Superior temporal gyrus (tissue), 1 donor: Measurements from ENCODE around the gene INIP.
"Not testable (repeated sequence)": the region's sequence is repeated elsewhere in the genome, so short reads cannot be mapped to it uniquely, and the experiment has no call there.

Experiments
- DNase-seq: peaks from one replicate; pipeline ENCODE4 v3.0.0-alpha.2; 2016; ENCODE audit errors: extremely low spot score

Gene INIP

DNA sequence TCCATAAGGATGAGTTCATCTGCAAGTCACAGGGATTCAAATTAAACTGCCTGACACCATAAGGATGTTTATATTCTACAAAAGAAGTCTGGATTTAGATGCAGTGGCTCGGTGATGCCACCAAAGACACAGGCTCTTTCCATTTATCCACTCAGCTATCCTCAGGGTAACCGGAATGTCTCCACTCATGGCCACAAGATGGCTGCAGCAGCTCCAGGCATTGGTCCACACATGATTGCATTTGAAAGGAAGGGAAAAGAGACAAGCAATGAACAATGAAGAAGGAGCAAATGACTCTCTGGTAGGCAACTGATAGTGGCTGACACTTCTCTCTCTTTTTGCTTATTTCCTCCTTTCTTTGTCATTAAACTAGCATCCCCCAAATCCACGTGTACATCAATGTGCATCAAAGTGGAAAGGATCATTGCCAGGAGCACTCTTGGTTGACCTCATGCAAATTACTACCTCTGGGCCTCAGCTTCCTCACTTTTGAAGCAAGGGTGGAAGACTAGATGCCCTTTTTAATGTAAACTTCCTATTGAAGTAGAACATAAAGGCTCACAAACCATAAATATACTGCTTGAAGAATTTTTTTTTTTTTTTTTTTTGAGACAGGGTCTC lies 25.4 kb upstream of the INIP start:
- peak; percentile 12 for DNase-seq

DNA sequence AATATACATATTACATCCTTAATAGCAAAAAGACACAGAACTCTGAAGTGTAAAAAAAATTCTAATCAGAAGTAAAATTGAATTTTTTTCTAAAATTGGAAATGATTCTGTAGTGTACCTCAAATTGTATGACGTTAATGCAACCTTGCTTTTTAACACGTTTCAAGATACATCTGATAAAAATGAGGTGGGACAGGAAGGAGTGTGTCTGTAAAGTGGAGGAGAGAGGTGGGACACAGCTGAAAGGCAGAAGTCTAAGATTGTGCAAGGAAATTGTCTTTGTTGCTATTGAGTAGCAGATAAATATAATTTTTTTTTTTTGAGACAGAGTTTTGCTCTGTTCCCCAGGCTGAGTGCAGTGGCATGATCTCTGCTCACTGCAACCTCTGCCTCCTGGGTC lies 17.0 kb upstream of the INIP start:
- no peak for DNase-seq

DNA sequence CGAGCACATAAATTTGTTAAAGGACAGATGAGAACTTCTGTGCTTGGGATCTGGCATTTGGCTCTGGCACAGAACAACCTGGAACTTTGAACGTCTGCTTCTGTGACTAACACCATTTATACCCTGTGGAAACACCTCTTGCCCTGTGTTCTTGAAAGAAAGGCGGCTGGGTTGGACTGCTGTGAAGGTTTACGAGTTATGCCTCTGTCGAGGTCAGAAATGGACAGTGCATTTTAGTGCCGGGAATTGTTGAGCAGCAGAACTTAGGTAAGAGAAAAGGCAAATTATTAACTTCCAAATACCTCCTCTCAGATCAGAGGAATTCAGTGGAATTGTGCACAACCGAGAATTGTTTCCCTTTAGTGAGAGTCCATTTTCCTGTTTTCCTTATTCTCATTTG lies 14.1 kb upstream of the INIP start:
- DNase-seq: no peak

DNA sequence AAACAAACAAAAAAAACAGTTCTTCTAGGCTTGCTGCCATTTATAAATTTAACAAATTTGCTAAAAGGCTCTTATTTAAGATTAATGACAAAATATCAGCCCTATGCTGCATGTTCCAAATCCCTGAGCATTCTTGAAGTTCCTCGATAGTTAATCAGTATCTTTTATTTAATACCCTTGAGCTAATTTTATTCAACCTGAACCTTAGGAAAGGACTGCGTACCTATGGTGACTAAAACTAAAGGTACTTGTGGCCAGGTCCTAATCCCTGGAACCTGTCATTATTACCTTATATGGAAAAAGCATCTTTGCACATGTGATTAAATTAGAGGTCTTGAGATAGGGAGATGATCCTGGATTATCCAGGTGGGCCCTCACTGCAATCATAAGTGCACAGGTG lies 10.5 kb upstream of the INIP start:
- DNase-seq: no peak

DNA sequence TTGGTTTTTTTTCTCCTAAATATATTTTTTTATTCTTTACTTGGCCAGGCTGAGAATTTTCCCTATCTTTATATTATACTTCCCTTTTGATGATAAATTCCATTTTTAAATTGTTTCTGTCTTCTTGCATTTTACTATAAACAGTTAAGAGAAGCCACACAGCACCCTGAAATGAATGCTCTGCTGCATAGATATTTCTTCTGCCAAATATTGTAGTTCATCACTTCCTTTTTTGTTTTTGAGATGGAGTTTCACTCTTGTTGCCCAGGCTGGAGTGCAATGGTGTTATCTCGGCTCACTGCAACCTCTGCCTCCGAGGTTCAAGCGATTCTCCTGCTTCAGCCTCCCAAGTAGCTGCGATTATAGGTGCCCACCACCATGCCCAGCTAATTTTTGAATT lies 8.5 kb upstream of the INIP start:
- no peak for DNase-seq

DNA sequence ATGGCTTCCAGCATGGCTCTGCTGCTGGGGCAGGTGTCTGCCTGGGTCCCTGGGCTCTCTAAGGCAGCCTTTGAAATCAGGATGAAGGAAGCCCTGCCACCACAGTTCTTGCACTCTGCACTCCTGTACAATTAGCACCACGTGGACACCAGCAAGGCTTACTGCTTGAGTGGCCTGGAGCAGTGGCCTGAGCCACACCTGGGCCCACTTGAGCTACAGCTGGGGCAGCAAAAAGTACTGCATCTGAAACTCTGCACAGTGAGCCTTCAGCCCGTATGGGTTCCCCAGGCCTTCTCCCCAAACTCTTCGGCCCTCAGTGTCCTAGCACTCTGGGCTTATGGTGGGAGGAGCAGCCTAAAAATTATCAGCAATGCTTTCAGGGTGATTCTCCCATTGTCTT lies 8.0 kb upstream of the INIP start:
- DNase-seq: no peak

DNA sequence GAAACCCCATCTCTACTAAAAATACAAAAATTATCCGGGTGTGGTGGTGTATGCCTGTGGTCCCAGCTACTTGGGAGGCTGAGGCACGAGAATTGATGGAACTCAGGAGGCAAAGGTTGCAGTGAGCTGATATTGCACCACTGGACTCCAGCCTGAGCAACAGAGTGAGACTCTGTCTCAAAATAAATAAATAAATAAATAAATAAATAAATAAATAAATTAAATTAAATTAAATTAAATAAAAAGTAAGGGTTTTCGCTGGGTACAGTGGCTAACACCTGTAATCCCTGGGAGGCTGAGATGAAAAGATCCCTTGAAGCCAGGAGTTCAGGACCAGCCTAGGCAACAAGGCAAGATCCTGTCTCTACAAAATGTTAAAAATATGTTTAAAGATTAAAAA lies 4.8 kb upstream of the INIP start:
- not testable (repeated sequence) for DNase-seq

DNA sequence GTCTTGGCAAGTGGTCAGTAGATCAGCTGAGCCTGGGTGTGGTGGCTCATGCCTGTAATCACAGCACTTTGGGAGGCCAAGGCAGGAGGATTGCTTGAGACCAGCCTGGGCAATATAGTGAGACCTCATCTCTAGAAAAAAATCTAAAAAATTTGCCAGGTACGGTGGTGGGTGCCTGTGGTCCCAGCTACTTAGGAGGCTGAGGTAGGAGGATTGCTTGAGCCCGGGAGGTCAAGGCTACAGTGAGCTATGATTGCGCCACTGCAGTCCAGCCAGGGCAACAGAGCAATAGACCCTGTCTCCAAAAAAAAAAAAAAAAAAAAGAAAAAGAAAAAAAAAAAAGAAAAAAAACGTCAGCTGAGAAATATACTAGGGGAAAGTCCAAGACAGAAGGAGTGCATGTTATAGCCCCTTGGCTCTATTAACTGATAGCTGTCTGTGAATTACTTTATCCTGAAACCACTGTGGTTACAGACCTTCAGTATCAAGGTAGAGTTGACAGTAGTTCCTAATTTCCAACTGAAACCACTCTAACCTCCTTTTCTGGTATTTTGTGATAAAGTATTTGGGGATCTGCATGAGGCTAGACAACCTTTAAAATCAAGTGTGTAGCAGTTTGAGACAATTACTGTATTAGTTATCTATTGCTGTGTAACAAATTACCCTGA lies 2.3 kb upstream of the INIP start:
- DNase-seq: no peak

DNA sequence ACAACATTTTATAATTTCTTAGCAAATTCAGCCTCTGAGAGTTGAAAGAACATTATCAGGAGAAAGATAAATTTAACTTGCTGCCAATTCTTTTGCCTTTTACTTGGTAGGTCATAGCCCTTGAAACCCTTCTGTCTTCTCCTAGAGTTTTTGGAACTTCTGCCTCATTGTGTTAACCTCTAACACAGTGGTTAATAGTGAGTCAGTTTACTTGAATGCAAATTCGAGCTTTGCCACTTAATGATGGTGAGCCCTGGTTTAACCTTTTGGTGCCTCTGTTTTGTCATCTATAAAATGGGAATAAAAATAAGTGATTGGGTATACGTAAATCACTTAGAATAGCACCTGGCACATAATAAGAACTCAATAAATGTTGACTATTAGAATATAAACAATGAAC lies 1.8 kb upstream of the INIP start:
- DNase-seq: no peak

DNA sequence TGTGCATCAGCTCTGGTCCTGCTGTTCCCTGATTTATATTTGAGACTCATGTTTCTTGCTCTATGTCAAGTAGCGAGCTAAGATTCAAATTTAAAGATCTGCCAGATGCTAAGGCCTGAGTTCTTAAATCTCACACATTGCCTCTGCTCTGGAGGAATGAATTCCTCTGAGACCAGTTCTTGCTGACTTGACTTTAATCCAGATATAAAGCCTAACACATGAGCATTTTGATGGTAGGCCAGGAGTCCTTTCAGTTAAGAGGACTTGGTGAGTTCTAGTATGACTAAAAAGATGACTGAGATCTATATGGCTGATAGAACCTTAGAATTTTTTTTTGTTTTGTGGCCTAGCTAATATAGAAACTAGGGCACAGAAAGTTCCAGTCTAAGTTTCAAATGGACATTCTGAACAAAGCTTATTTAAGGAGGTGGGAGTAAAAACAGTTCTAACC lies 1.3 kb upstream of the INIP start:
- no peak for DNase-seq

DNA sequence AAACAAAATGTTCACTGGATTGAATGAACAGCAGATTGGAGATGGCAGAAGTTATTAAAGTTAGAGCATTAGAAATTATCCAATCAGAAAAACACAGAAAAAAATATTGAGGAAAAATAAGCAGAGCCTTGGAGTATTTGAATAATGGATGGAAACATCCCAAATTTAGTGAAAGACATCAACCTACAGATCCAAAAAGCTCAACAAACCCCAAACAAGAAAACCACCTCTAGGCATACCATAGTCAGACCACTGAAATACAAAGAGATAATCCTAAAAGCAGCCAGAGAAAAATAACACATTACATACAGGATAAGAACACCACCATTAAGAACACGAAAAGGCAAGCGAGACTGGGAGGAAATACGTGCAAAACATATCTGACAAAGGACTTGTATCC lies 5.2 kb downstream of the INIP start:
- no peak for DNase-seq

DNA sequence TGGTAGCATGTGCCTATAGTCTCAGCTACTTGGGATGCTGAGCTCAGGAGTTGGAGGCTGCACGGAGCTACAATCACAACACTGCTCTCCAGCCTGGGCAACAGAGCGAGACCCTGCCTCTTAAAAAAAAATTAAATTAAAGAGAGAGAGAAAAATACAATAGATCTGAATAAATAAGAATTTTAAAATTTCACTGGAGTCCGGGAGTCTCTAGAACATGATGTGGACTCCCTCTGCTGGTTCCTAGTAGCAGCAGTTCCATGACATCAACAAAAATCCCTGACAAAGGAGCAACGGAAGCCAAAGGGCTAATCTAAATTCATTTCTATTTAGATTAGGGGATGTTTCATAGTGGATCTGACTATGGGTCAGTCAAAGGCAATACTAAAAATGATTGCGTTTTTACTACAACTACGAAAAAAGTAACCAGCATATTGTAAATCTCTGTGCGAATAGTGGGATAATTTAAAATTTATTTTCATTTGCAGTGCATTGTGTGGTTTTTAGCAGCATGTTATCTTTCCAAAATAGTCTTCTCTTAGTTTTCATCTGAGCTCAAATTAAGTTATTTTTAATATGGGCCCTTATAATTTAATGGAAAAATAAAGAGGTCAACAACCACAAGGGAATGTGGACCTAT lies 6.7 kb downstream of the INIP start:
- DNase-seq: peak; percentile 85

DNA sequence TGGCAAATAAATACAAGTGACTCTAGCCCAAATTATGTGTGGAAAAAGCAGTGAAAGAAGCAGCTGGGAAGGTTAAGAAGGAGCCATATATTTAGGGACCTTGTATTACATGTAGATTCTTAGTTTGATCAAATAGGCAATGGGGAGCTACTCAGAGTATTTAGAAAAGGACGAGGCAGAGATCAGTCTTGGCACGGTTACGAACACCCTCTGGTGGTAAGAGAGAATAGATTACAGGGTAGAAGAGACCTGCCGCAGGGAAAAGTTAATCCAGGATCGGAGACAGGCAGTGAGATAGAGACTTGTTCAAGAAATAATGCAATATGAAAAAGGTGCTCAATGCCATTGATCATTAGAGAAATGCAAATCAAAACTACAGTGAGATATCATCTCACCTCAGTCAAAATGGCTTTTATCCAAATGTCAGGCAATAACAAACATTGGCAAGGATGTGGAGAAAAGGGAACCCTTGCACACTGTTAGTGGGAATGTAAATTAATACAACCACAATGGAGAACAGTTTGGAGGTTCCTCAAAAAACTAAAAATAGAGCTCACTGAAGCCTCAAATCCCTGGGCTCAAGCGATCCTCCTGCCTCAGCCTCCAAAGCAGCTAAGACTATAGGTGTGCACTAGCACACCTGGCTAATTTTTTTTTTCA lies 12.0 kb downstream of the INIP start:
- DNase-seq: peak; percentile 78

DNA sequence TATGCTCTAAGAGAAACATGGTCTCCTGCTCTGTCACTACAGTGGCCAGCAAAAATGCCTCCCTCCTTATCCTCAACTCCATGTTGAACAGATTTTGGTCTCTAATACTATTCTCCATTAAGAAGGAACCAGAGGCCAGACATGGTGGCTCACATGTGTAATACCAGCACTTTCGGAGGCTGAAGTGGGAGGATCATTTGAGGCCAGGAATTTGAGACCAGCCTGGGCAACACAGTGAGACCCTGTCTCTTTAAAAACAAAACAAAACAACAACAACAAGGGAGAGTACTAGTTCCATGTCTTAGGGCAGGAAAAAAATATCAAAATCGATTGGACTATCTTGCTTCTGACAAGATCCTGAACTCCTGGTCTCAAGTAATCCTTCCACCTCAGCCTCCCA lies 14.6 kb downstream of the INIP start:
- DNase-seq: no peak

DNA sequence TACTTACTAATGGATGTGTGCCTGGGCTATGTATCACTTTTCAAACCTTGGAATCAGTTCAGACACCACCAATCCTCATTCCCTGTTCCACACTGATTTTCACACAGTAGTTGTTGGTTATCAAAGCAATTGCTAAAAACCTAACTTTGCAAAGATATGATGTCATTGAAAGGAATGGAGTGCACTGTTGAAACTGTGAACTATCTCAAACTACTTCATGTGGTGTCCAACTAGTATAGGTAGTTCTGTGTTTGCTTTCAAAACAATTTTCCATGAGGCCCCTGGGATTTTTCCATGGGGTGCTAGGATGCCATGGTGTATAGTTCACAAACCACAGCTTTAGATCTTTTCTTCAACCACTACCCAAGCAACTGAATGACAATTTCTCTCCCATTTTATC lies 17.8 kb downstream of the INIP start:
- DNase-seq: no peak

DNA sequence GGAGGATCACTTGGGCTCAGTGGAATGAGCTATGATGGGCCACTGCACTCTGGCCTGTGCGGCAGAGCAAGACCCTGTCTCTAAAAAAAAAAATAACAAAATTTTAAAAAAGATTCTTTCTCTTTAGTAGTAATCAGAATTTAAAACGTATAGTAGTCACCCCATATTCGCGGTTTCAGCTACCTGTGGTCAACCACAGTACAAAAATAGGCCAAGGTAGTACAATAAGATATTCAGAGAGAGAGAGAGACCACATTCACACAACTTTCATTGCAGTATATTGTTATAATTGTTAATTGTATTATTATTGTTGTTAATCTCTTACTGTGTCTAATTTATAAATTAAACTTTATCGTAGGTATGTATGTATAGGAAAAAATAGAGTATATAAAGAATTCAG lies 18.7 kb downstream of the INIP start:
- no peak for DNase-seq

DNA sequence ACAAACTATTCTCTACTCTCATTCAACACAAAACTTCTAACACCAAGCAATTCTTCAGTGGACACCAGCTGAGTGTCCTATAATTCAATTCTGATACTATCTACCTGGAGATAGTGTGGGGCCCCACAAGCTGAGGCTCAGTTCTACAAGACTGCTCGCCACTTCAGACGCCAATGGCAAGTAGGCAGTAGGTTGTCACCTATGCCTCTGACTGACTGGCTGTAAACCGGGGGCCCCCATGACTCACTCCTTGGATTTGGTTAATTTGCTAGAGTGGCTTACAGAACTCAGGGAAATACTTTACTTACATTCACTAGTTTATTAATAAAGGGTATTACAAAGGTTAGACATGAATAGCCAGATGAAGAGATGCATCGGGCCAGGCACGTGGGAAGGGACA lies 21.5 kb downstream of the INIP start:
- DNase-seq: no peak

DNA sequence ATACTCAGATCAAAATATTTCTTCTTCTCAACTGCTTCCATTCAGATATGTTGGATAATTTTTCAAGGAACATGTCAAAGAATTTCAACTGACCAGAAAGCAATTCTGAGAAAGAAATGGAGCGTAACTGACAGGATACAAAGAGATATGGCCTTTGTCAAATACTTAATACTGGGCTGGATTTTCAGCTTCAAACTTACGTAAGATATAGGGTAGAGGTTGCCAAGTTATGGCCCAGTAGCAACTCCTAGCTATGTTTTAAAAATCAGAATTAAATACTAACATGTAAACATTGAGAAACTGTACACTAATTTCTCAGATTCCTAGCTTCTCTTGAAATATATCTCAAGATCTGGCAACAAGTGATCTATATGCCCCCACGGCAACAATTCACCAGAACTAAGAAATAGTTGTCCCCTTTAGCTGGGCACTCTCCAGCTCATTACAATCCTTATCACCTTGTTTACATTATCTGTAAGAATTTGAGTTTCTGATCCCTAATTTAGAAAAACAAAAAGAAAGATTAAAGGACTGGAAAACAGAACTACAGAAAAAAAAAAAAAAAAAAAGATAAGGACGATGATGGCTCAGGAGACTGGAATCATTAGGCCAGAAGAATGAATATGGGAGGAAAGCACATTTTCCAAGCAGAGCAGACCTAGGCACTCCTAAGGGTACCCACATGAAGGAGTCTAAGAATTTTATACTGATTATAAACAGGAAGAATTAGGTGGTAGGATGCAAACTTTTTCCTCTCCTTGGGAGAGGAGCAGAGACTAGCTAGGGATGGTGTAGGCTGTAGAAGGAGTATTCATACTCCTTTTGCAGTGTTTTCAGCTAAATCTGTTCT lies 23.0 kb downstream of the INIP start:
- DNase-seq: no peak

DNA sequence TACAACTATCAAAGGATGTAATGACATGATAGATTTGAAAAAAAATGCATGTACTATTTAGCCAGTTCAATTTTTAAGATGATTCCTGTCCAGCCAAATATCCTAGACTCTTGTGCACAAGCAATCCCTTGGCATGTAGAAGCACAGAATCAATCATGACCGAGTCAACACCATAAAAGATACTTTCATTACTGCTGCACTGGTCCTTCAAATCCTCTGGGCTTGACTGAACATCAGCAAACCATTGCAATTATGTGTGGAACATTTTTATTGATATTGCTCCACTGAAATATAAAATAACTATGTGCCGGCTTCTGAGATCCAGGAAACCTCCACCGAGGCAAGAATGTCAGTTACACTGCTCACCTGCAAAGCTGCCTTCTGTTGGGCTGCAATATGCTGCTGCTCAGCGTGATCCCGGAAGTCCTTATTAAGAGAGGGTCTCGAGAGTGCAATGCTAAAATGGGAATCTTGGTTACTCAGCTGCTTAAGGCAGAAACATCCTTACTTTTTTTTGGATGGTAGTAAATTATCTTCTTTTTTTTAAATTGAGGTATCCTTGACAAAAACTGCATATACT lies 28.7 kb downstream of the INIP start:
- no peak for DNase-seq

DNA sequence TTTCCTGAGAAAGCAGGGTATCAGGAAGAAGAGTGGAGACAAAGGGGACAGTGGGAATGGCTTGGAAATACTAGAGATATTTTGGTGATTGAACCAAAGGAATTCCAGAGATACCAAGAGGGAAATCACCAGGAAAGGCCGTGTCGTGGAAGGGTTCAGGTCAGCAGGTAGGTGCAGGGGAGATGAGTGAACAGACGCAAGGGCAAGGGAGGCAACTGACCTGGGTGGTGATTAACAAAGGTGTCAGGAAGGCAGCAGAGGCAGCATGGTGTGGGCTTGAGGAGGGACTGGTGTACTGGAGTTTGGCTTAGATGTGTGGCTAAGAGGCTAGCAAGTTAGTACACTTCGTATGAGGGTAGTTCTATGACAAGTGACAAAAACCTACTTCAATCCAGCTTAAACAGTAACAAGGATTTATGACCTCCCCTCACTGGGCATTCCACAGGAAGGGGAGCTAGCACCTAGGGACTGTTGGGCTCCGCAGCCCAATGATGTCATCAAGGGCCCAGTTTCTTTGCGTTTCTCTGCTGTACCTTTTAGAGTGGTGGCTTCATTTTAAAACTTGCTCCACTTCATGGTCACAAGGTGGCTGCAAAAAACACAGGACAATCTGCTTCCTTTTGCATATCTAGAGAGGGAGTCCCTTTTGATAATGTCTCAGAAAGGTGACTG lies 37.0 kb downstream of the INIP start:
- no peak for DNase-seq

DNA sequence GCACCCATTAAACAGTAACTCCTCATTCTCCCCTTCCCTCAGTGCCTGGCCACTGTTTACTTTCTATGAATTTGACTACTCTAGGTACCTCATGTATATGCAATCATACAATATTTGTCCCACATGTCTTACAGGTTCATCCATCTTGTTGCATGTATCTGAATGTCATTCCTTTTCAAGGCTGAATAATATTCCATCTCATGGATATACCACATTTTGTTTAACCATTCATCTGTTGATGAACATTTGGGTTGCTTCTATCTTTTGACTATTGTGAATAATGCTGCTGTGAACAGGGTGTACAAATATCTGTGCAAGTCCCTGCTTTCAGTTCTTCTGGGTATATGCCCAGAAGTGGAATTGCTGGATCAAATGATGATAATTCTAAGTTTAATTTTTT lies 40.9 kb downstream of the INIP start:
- no peak for DNase-seq
